GM12801 (cell line): ENCODE results near the gene HNRNPDL.

ENCODE experiments used
- CTCF ChIP-seq: IDR thresholded peaks from one replicate; pipeline ENCODE4 v1.5.1; 2011; ENCODE audit warnings: control low read depth; ENCODE audit not compliant: insufficient read length; ENCODE audit errors: extremely low read depth

Gene HNRNPDL

GRCh38 chr4:82421796-82422560 lies 8.3 kb downstream of the HNRNPDL start:
- no peak for TF ChIP-seq CTCF

GRCh38 chr4:82419451-82419850 lies 10.8 kb downstream of the HNRNPDL start:
- no peak for TF ChIP-seq CTCF

- TF ChIP-seq CTCF, result no peak
Measured at GRCh38 chr4:82415922-82416365, 14.3 kb downstream of the HNRNPDL start.

- no peak for TF ChIP-seq CTCF
Measured at GRCh38 chr4:82403725-82404124, 26.5 kb downstream of the HNRNPDL start.

- no peak for TF ChIP-seq CTCF
Measured at GRCh38 chr4:82402196-82402775, 28.0 kb downstream of the HNRNPDL start.

GRCh38 chr4:82401600-82401999 lies 28.7 kb downstream of the HNRNPDL start:
- no peak for TF ChIP-seq CTCF

GRCh38 chr4:82398263-82398662 lies 32.0 kb downstream of the HNRNPDL start:
- no peak for TF ChIP-seq CTCF
